Skin of body (tissue), 2 donors: ENCODE measurements around the gene THADA. TPM values are rescaled to one million over a fixed set of nuclear protein-coding genes. Genes with fewer than 3 reads are reported as not detected.
"Not testable (repeated sequence)": the region's sequence is repeated elsewhere in the genome, so short reads cannot be mapped to it uniquely, and the experiment has no call there.

Experiments used
- DNase-seq: peaks from one replicate; lab custom pipeline; 2025; lab: John Stamatoyannopoulos, UW
- total RNA-seq: library from RNA; depleted of rRNA; stranded (reverse); fragments of >200 nt; gene quantifications from one replicate; pipeline ENCODE4 v1.2.3, GENCODE V29; 2014

Gene THADA
- total RNA-seq, 1 donor from 2014 or later, result 43.2 TPM

GRCh38 chr2:43305517-43305916 is 290.3 kb downstream of the THADA start:
- DNase-seq, result peak; percentile 78

- peak; percentile 78 for DNase-seq
These were observed 290.8 kb downstream of the THADA start for GRCh38 chr2:43305012-43305411.

GRCh38 chr2:43303889-43304288 is 291.9 kb downstream of the THADA start:
- no peak for DNase-seq

- no peak for DNase-seq
These were observed 292.8 kb downstream of the THADA start for GRCh38 chr2:43302961-43303494.

DNA sequence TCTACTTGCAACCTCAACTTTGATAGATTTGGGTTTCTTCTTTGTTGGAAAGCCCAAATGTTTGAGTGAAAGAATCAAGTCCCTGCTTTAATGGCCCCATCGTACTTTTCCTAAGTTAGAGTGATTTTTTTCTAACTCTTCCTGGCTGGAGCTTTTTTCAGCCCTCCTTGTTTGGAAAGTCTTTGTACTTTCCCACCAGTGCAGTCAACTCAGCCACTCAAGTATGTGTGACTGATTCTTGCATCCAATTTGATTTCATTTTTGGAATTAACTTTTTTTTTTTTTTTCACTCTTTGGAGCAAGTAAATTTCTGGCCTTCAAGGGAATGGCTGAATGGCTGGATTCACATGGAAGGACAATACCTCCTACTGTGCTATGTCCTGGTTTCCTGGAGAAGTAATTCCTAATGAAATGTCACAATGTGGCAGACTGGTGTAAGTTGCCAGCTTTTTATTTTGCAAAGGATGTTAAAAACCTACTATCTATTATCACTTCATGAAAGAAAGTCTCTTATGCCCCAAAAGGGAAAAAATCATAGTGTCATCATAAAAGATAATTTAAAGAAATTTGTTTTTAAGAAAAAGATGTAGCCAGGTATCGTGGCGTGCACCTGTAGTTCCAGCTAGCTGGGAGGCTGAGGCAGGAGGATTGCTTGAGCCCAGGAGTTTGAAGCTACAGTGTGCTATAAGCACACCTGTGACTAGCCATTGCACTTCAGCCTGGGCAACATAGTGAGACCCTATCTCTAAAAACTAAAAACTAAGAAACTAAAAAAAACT is 293.5 kb downstream of the THADA start:
- DNase-seq, result no peak

DNA sequence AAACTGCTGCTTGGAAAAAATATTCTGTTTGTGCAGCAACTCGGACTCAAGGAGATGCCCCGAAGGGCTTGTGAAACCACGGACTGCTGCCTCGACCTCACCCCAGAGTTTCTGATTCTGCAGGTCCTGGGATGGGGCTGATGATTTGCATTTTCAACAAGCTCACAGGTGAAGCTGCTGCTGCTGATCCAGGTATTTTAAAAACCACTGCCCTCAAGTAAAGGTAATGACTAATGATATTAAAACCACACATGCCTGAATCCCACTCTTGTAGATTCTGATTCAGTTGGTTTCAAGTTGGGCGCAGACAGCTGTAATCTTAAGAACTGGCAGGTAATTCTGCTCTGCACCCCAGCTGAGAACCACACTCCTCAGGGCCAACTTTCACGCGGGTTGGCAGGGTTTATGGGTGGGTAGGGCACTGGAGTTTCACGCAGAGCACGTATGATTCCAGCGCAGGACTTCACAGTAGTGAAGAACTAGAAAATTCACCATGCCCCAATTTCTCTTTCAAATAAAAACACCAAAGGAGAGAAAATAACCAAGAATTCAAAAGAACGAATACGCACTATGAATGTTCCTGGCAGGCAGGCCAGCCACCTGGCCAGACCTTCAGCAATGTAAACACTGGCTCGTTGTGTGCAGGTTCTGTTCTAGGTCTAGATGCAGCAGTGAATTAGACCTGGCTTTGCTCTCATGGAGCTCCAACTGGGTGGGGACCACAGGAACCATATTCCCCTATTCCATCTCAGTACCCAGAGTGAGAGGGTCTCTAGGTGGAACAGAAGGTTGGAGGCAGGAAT is 294.9 kb downstream of the THADA start:
- DNase-seq, result no peak

- DNase-seq, result no peak
These were observed 295.6 kb downstream of the THADA start for GRCh38 chr2:43300222-43300621.

DNA sequence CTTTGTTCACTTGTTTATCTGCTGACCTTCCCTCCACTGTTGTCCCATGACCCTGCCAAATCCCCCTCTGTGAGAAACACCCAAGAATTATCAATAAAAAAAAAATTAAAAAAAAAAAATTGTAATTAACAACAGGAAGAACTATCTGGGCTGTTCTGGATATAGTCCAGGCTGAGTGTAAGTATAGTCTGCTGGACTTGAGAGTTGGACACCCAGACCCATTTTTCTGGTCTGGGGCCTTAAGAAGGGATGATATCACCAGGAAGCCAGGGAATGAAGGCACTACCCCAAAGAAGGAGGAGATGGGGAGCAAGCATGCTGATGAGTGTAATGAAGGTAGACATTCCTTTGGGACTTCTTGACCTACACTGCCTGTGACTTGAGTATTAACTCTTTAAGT is 297.3 kb downstream of the THADA start:
- DNase-seq, result no peak

DNA sequence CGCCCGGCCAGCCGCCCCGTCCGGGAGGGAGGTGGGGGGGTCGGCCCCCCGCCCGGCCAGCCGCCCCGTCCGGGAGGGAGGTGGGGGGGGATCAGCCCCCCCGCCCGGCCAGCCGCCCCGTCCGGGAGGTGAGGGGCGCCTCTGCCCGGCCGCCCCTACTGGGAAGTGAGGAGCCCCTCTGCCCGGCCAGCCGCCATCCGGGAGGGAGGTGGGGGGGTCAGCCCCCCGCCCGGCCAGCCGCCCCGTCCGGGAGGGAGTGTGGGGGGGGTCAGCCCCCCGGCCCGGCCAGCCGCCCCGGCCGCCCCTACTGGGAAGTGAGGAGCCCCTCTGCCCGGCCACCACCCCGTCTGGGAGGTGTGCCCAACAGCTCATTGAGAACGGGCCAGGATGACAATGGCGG is 298.1 kb downstream of the THADA start:
- DNase-seq, result not testable (repeated sequence)

DNA sequence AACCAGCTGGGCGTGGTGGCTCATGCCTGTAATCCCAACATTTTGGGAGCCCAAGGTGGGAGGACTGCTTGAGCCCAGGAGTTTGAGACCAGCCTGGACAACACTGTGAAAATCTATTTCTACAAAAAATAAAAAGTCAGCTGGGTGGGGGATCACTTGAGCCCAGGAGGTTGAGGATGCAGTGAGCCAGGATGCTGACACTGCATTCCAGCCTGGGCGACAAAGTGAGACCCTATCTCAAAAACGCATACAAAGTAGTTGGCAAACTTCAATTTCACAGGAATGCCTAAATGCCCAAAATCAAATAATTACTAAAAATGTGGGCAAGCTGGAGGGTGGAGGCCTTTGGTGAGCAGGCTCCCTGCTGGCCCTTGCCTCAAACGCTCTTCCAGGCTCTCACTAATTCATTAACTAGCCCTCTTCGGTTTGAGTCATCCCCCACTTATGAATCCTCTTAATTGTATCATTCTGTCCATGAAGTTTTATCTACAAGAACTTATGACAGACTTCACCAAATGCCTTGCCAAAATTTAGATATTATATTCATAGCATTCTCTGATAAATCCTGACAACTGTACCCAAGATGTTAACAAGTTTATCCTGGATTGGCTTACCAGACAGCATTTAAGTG is 300.8 kb downstream of the THADA start:
- DNase-seq, result no peak

GRCh38 chr2:43293744-43294695 is 301.8 kb downstream of the THADA start:
- DNase-seq, result peak; percentile 13

DNA sequence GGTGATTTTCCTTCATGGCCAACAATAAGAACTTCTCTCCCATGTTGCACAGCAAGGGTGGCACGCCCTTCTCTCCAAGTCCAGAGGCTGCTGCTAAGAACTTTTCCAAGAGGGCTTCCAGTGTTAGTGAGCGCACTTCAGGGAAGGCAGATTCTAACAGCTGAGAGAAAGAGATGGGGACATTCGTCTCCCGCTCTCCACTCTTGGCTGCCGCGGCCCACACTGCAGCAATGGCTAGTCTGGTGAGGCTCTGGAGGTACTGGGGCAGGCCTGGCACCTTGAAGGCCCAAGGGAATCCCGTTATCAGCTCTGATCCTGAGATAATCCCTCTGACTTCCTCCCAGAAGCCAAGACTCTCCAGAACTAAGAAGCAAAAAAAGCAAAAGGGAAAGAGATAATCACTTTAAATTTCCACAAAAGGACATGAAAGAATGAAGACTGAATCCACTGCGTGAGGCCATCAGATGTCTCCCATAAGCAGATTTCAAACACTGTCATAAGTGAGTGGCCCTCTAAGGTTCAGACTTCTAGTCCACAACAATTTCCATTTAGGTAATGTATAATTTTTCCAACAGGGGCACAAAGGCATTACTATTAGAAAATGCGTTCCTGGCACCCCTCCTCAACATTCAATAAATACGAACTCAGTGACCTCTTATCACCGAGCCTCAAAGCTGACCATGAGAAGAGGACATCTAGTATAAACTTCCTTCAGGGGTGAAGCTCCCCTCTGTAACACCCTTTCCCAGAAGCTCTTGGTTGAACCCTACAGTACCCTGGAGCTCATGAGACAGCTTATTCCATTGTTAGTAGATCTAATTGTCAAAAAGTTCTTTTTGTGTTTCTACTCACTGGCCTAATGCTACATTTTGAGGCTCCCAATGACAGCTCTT is 302.7 kb downstream of the THADA start:
- DNase-seq, result no peak

DNA sequence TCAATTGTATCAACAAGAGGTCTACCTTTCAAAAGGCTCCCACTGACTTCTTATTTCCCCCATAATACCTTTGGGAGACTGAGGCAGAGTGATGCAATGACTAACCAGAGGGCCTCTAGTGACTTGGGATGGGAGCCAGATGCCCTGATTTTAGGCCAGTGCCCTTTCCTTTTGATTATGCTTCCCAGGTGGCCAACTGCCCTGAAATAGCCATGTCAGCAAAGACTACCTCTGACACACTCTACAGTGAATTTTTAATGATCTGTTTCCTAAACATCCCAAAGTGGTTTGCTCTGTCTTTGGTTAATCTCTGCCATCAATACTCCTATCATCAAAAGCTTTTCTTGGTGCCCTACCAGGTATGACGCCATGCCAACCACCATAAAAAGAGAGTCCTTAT is 303.5 kb downstream of the THADA start:
- no peak for DNase-seq

GRCh38 chr2:43289331-43289730 is 306.5 kb downstream of the THADA start:
- no peak for DNase-seq

DNA sequence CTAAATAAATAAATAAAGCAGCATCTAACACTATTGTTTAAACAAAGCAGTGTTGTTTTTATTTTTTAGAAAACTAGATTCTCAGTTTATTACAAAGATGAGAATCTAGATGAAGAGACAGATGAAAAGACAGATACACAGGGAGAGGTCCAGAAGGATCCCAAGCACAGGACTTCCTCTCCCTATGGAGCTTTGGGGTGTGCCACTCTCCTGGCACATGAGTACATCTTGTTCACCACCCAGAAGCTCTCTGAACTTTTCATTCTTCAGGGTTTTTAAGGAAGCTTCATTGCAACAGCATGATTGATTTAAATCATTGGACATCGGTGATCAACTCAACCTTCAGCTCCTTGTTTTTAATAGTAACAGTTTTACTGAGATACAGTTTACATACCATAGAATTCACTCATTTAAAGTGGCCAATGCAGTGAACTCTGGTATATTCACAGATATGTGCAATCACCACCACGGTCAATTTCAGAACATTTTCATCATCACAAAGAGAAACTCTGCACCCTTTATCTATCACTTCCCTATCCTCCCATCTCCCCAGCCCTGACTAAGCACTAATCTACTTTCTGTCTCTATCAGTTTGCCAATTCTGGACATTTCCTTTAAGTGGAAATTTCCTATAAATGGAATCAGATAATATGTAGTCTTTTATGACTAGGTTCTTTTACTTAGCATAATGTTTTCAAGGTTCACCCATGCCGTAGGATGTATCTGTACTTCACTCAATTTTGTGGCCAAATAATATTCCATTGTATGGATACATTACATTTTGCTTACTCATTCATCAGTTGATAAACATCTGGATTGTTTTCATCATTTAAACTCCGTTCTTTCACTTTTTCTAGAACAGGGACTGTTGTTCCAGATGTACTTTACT is 307.2 kb downstream of the THADA start:
- no peak for DNase-seq

DNA sequence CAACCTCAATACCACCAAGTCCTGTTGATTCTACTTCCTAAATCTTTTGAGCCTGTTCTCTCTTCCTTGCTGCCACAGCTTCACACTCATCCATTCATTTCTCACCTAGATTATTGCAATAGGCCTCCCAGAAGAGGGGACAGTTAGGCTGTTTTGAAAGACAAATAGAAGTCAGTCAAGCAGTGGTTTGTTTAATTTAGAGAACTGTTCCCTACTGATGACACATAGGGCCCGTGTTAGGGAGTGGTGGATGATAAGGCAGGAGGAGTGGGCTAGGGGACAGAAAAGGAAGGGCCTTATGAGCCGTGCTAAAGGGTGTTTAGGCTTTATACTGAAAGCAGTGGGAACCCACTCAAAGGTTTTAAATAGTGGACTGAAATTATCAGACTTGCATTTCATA is 309.9 kb downstream of the THADA start:
- no peak for DNase-seq

GRCh38 chr2:43284967-43285366 is 310.9 kb downstream of the THADA start:
- no peak for DNase-seq

DNA sequence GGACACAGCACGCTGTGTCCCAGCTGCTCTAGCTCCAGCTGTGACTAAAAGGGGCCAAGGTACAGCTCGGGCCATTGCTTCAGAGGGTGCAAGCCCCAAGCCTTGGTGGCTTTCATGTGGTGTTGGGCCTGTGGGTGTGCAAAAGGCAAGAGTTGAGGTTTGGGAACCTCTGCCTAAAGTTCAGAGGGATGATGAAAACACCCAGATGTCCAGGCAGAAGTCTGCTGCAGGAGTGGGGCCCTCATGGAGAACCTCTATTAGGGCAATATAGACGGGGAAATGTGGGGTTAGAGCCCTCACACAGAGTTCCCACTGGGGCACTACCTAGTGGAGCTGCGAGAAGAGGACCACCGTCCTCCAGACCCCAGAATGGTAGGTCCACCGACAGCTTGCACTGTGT is 311.5 kb downstream of the THADA start:
- not testable (repeated sequence) for DNase-seq

- no peak for DNase-seq
These were observed 314.8 kb downstream of the THADA start for GRCh38 chr2:43280994-43281393.
